ENCODE measurements around the gene SLC46A2. TPM values are rescaled to one million over a fixed set of nuclear protein-coding genes. Genes with fewer than 3 reads are reported as not detected.

SLC46A2 gene
- total RNA-seq, 2 experiments from 2014 or later, result not detected

DNA sequence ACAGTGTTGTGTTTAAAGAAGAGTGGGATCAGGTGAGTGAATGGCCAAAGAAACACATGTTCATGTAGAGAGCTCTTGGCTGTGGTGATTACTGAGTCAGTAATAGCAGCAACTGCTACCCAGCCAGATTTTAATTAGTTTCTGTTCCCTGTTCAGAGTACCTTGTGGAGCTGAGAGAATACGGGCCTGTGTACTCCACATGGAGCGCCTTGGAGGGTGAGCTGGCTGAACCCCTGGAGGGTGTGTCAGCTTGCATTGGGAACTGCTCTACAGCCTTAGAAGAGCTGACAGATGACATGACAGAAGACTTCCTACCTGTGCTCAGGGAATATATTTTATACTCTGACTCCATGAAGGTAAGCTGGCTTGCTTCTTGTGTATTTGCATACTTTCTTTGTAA lies 52.3 kb downstream of the SLC46A2 start:
- POLR2A ChIA-PET, result no interaction called here
- CTCF ChIA-PET, result interaction anchor here (1.3 kb wide), 1 partner anchor 64 kb away, joined by 4 read pairs; no protein-coding TSS in a partner anchor
- no peak for DNase-seq
- Mint-ChIP-seq H3K9me3 (no peaks in the 10 kb centered on the region), H3K27ac (no peak overlapping the region), H3K4me3 (no peak overlapping the region), H3K36me3 (peaks cover 10% of the 10 kb centered on the region), H3K4me1 (ENCODE audit: low read depth) (no peaks in the 10 kb centered on the region), H3K27me3 (no peaks in the 10 kb centered on the region)
- intact Hi-C loops (cut with micrococcal nuclease), result no loop called here

GRCh38 chr9:112836394-112836793 lies 54.3 kb downstream of the SLC46A2 start:
- CTCF ChIA-PET, result interaction anchor here (2.6 to 3.1 kb wide), 2 partner anchors 9 to 67 kb away, joined by 11 read pairs; no protein-coding TSS in a partner anchor
- no peak overlapping the region for H3K4me3 Mint-ChIP-seq
- no peak overlapping the region for H3K27ac Mint-ChIP-seq
- intact Hi-C loops (cut with micrococcal nuclease), result no loop called here
- H3K27me3 Mint-ChIP-seq, result no peaks in the 10 kb centered on the region
- no peak for DNase-seq
- no peaks in the 10 kb centered on the region for H3K4me1 Mint-ChIP-seq (ENCODE audit: low read depth)
- peaks cover 10% of the 10 kb centered on the region for H3K36me3 Mint-ChIP-seq
- POLR2A ChIA-PET, result no interaction called here
- H3K9me3 Mint-ChIP-seq, result no peaks in the 10 kb centered on the region

GRCh38 chr9:112833081-112833480 lies 57.6 kb downstream of the SLC46A2 start:
- no peak for DNase-seq
- CTCF ChIA-PET, result no interaction called here

GRCh38 chr9:112831969-112832368 lies 58.7 kb downstream of the SLC46A2 start:
- Mint-ChIP-seq H3K27ac (no peak overlapping the region), H3K27me3 (no peaks in the 10 kb centered on the region), H3K4me3 (no peak overlapping the region), H3K4me1 (ENCODE audit: low read depth) (peaks cover 4% of the 10 kb centered on the region), H3K36me3 (peaks cover 2% of the 10 kb centered on the region), H3K9me3 (no peaks in the 10 kb centered on the region)
- intact Hi-C loops (cut with micrococcal nuclease), result no loop called here
- ChIA-PET POLR2A (no interaction called here), CTCF (interaction anchor here (0.6 kb wide), 1 partner anchor 1124 kb away, joined by 3 read pairs; no protein-coding TSS in a partner anchor)
- no peak for DNase-seq

More at GRCh38 chr9:112833081-112833480, 57.6 kb downstream of the SLC46A2 start:
- intact Hi-C loops (cut with micrococcal nuclease), result no loop called here
- Mint-ChIP-seq H3K9me3 (no peaks in the 10 kb centered on the region), H3K27me3 (no peaks in the 10 kb centered on the region), H3K4me1 (ENCODE audit: low read depth) (peaks cover 4% of the 10 kb centered on the region), H3K4me3 (no peak overlapping the region), H3K27ac (no peak overlapping the region), H3K36me3 (peaks cover 2% of the 10 kb centered on the region)
- POLR2A ChIA-PET, result no interaction called here

DNA sequence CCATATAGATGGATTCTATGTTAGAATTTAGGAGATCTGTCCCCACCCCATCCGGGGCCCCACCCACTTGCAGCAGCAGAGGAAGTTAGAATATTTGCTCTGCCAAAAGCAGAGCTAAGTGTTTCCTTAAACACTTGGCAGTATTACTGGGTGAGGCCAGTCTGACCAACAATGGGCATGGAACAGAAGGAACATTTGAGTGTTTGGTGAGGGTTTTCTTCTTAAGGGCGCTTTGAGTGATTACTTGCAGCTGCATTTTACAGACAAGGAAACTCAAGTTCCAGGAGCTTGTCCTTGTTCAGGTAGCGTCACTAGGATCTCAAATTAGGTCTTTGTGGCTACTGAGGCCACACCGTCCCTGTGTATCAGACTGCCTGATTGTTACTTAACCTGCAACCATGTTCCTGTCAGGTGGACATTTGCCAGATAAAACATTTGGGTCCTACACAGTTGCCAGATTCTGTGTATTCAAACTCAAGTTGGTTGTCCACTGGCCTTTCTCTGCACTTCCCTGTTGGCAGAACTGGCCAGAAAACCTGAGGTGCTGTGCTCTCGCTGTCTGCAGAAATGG lies 59.3 kb downstream of the SLC46A2 start:
- POLR2A ChIA-PET, result interaction anchor here (0.6 kb wide), 1 partner anchor 75 kb away, joined by 3 read pairs; no protein-coding TSS in a partner anchor
- intact Hi-C loops (cut with micrococcal nuclease), result no loop called here
- CTCF ChIA-PET, result interaction anchor here (0.6 to 1.2 kb wide), 3 partner anchors 12 to 1124 kb away, joined by 3 read pairs; no protein-coding TSS in a partner anchor
- Mint-ChIP-seq H3K4me1 (ENCODE audit: low read depth) (peaks cover 4% of the 10 kb centered on the region), H3K9me3 (no peaks in the 10 kb centered on the region), H3K36me3 (peaks cover 2% of the 10 kb centered on the region), H3K4me3 (no peak overlapping the region), H3K27ac (no peak overlapping the region), H3K27me3 (no peaks in the 10 kb centered on the region)
- no peak for DNase-seq

Other genes with a start within 250 kb of the SLC46A2 start
- gene INIP, start 172.8 kb downstream of the SLC46A2 start, total RNA-seq, result 10 to 100 TPM; 35.1 to 37.8 TPM
- 1 to 10 TPM; 4.4 to 4.8 TPM for gene SNX30, start 140.1 kb downstream of the SLC46A2 start, total RNA-seq
- gene ZNF883, start 121.3 kb upstream of the SLC46A2 start, total RNA-seq, result under 1 TPM; 0.22 to 0.29 TPM
- 1 to 10 TPM; 1.1 to 1.5 TPM for gene ZFP37, start 165.8 kb upstream of the SLC46A2 start, total RNA-seq

Measured in activated CD4-positive, alpha-beta memory T cell treated with anti-CD3 and anti-CD28 coated beads for 36 hours (primary cell).